K562 (cell line): Measurements from ENCODE around the gene DEPP1. TPM values are rescaled to one million over a fixed set of nuclear protein-coding genes. Genes with fewer than 3 reads are reported as not detected.

Experiments used
- CREB5 ChIP-seq: fragments of 250-450 bp; sonication (Bioruptor Pico); IDR thresholded peaks from 2 replicates; pipeline ENCODE4 v1.5.0; 2020; ENCODE audit warnings: mild to moderate bottlenecking
- EHMT2 ChIP-seq: fragments of 450-650 bp; IDR thresholded peaks from 2 replicates; pipeline ENCODE4 v1.6.1; 2018; ENCODE audit warnings: antibody characterized with exemption
- ETV5 ChIP-seq: sonication (generic); formaldehyde crosslinking; IDR thresholded peaks from 2 replicates; pipeline ENCODE4 v1.4.0; 2020; ENCODE audit warnings: low read depth, mild to moderate bottlenecking, missing genetic modification reagents
- IRF1 ChIP-seq: sonication (generic); formaldehyde crosslinking; IDR thresholded peaks from 2 replicates; pipeline ENCODE4 v1.8.0; 2022; ENCODE audit warnings: missing genetic modification reagents, mild to moderate bottlenecking, borderline replicate concordance
- LEF1 ChIP-seq: fragments of 450-650 bp; IDR thresholded peaks from 2 replicates; pipeline ENCODE4 v1.6.1; 2016; ENCODE audit warnings: mild to moderate bottlenecking
- MAFF ChIP-seq: IDR thresholded peaks from 2 replicates; pipeline ENCODE4 v1.6.1; 2012; ENCODE audit warnings: low read length, improper control_type of control experiment
- MED1 ChIP-seq: sonication (generic); formaldehyde crosslinking; IDR thresholded peaks from 2 replicates; pipeline ENCODE4 v1.8.1; 2023; ENCODE audit warnings: missing genetic modification reagents, borderline replicate concordance
- NR0B1 ChIP-seq: fragments of 450-650 bp; IDR thresholded peaks from one replicate; pipeline ENCODE4 v1.6.1; 2018; ENCODE audit warnings: mild to moderate bottlenecking, moderate library complexity; ENCODE audit not compliant: partially characterized antibody
- SMARCB1 ChIP-seq: IDR thresholded peaks from 2 replicates; pipeline ENCODE4 v1.6.1; 2011; ENCODE audit warnings: improper control_type of control experiment, low read depth; ENCODE audit not compliant: insufficient read length
- TFAM ChIP-seq: fragments of 250-450 bp; sonication (Bioruptor Pico); conservative IDR thresholded peaks from 2 replicates; pipeline ENCODE4 v1.5.0; 2021; ENCODE audit warnings: mild to moderate bottlenecking, moderate library complexity
- ZBTB7A ChIP-seq: IDR thresholded peaks from 2 replicates; pipeline ENCODE4 v1.6.1; 2011; ENCODE audit warnings: low read depth, mild to moderate bottlenecking, low read length, moderate library complexity, borderline replicate concordance; ENCODE audit not compliant: control insufficient read depth
- ZFP30 ChIP-seq: fragments of 250-450 bp; sonication (Bioruptor Pico); IDR thresholded peaks from 2 replicates; pipeline ENCODE4 v1.8.0; 2022; ENCODE audit warnings: moderate library complexity, mild to moderate bottlenecking, inconsistent platforms, borderline replicate concordance
- ZNF134 ChIP-seq: fragments of 250-450 bp; sonication (Bioruptor Pico); conservative IDR thresholded peaks from 2 replicates; pipeline ENCODE4 v1.4.0; 2020
- polyA plus RNA-seq, 8 experiments: library from polyadenylated mRNA; depleted of rRNA in 4 of 8; stranded (reverse) in 5 of 8; unstranded in 3 of 8; fragments of >200 nt; fragmentation: Nextera tagmentation in 2 of 8; fragmentation: Illumina TruSeq in 1 of 8; extraction: Ambion mirVana in 2 of 8; extraction: Trizol in 1 of 8; gene quantifications; 2 replicates each; pipeline versions ENCODE4 v1.2.1 to v1.2.3, GENCODE V29; 2011 to 2014; ENCODE audit warnings: inconsistent platforms in 1 of 8, missing spikeins in 1 of 8
- total RNA-seq, 7 experiments: library from RNA; depleted of rRNA in 6 of 7; stranded (reverse); fragments of >200 nt in 6 of 7; fragmentation: Illumina TruSeq in 2 of 7; extraction: Trizol in 2 of 7; gene quantifications; 2 replicates each; pipeline versions ENCODE4 v1.2.1 to v1.2.3, GENCODE V29; 2011 to 2021; ENCODE audit warnings: low replicate concordance in 1 of 7
- TF ChIP-seq, protein P1 (sequence below): sonication (generic); formaldehyde crosslinking; IDR thresholded peaks from 2 replicates; pipeline ENCODE4 v1.8.1; 2023; ENCODE audit warnings: mild to moderate bottlenecking, missing genetic modification reagents
- TF ChIP-seq, protein P2 (sequence below), 2 experiments: fragments of 450-650 bp; IDR thresholded peaks; 2 replicates each; pipeline ENCODE4 v1.6.1; 2016
- TF ChIP-seq, protein P3 (sequence below): fragments of 150-350 bp; conservative IDR thresholded peaks from 2 replicates; pipeline ENCODE4 v1.6.1; 2014; ENCODE audit warnings: low read length

DEPP1 gene
- total and polyA plus RNA-seq, 9 of the 15 experiments (the other 6 are each of a cell fraction or from before 2014, with no cell fraction given), result 0.04 to 0.54 (median 0.20) TPM; not detected in 1

- TF ChIP-seq, protein P1, sequence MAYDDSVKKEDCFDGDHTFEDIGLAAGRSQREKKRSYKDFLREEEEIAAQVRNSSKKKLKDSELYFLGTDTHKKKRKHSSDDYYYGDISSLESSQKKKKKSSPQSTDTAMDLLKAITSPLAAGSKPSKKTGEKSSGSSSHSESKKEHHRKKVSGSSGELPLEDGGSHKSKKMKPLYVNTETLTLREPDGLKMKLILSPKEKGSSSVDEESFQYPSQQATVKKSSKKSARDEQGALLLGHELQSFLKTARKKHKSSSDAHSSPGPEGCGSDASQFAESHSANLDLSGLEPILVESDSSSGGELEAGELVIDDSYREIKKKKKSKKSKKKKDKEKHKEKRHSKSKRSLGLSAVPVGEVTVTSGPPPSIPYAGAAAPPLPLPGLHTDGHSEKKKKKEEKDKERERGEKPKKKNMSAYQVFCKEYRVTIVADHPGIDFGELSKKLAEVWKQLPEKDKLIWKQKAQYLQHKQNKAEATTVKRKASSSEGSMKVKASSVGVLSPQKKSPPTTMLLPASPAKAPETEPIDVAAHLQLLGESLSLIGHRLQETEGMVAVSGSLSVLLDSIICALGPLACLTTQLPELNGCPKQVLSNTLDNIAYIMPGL (CRISPR knock-in tag), result no peak
- TF ChIP-seq EHMT2 (no peak), MED1 (CRISPR knock-in tag) (no peak), TFAM (CRISPR knock-in tag) (no peak), ETV5 (CRISPR knock-in tag) (no peak), CREB5 (CRISPR knock-in tag) (no peak), SMARCB1 (no peak), ZFP30 (CRISPR knock-in tag) (no peak), IRF1 (CRISPR knock-in tag) (no peak), LEF1 (no peak), ZBTB7A (no peak), MAFF (no peak), ZNF134 (CRISPR knock-in tag) (no peak), NR0B1 (no peak)
- TF ChIP-seq, protein P2, sequence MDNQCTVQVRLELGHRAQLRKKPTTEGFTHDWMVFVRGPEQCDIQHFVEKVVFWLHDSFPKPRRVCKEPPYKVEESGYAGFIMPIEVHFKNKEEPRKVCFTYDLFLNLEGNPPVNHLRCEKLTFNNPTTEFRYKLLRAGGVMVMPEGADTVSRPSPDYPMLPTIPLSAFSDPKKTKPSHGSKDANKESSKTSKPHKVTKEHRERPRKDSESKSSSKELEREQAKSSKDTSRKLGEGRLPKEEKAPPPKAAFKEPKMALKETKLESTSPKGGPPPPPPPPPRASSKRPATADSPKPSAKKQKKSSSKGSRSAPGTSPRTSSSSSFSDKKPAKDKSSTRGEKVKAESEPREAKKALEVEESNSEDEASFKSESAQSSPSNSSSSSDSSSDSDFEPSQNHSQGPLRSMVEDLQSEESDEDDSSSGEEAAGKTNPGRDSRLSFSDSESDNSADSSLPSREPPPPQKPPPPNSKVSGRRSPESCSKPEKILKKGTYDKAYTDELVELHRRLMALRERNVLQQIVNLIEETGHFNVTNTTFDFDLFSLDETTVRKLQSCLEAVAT (IDR thresholded peaks at IDR 0.05), result 0 out of 4 replicates have a peak, but pooled peaks of 1 of the 2 experiments have one; percentile 53
- TF ChIP-seq, protein P3, sequence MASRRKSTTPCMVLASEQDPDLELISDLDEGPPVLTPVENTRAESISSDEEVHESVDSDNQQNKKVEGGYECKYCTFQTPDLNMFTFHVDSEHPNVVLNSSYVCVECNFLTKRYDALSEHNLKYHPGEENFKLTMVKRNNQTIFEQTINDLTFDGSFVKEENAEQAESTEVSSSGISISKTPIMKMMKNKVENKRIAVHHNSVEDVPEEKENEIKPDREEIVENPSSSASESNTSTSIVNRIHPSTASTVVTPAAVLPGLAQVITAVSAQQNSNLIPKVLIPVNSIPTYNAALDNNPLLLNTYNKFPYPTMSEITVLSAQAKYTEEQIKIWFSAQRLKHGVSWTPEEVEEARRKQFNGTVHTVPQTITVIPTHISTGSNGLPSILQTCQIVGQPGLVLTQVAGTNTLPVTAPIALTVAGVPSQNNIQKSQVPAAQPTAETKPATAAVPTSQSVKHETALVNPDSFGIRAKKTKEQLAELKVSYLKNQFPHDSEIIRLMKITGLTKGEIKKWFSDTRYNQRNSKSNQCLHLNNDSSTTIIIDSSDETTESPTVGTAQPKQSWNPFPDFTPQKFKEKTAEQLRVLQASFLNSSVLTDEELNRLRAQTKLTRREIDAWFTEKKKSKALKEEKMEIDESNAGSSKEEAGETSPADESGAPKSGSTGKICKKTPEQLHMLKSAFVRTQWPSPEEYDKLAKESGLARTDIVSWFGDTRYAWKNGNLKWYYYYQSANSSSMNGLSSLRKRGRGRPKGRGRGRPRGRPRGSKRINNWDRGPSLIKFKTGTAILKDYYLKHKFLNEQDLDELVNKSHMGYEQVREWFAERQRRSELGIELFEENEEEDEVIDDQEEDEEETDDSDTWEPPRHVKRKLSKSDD, result no peak
Observed at GRCh38 chr10:44968500-44969400, 9.9 kb downstream of the DEPP1 start (continued).
